ENCODE measurements around the gene STK10. TPM values are rescaled to one million over a fixed set of nuclear protein-coding genes. Genes with fewer than 3 reads are reported as not detected.

STK10 gene
- total and polyA plus RNA-seq, 9 of the 15 experiments (the other 6 are each of a cell fraction or from before 2014, with no cell fraction given), result 0.30 to 6.7 (median 2.4) TPM

- TF ChIP-seq SMARCB1 (IDR thresholded peaks at IDR 0.05; ENCODE audit: insufficient read length, low read depth), result no peak
- TF ChIP-seq MIER1 (IDR thresholded peaks at IDR 0.05; ENCODE audit: low read depth), result no peak
- no peak for TF ChIP-seq HNRNPH1 (optimal IDR thresholded peaks at IDR 0.05; ENCODE audit: low read depth, low read length)
- TF ChIP-seq ZNF668 (CRISPR knock-in tag; IDR thresholded peaks at IDR 0.05), result no peak
- TF ChIP-seq SETDB1 (IDR thresholded peaks at IDR 0.05; ENCODE audit: low read length), result no peak
- TF ChIP-seq POLR3G (IDR thresholded peaks at IDR 0.05; ENCODE audit: extremely low read depth, insufficient read length, insufficient replicate concordance), result no peak
- no peak for TF ChIP-seq CTBP1 (IDR thresholded peaks at IDR 0.05; ENCODE audit: borderline replicate concordance)
- TF ChIP-seq NFATC3 (IDR thresholded peaks at IDR 0.05), result no peak
- TF ChIP-seq ARID1B (IDR thresholded peaks at IDR 0.05), result no peak
- TF ChIP-seq MEIS2 (IDR thresholded peaks at IDR 0.05; ENCODE audit: partially characterized antibody), result peak; percentile 92
- no peak for TF ChIP-seq CC2D1A (IDR thresholded peaks at IDR 0.05)
- TF ChIP-seq E2F5 (CRISPR knock-in tag; IDR thresholded peaks at IDR 0.05), result no peak
- no peak for TF ChIP-seq HES1 (IDR thresholded peaks at IDR 0.05; ENCODE audit: low read depth)
- TF ChIP-seq POLR2G (IDR thresholded peaks at IDR 0.05; ENCODE audit: low read depth, low read length), result no peak
- TF ChIP-seq POLR2B (IDR thresholded peaks at IDR 0.05; ENCODE audit: low read depth, partially characterized antibody), result no peak
- no peak for TF ChIP-seq RAD21 (CRISPR knock-in tag; conservative IDR thresholded peaks at IDR 0.05 in 1 of 2, IDR thresholded peaks at IDR 0.05 in 1 of 2)
- TF ChIP-seq MCM5 (IDR thresholded peaks at IDR 0.05; ENCODE audit: low read depth), result no peak
- no peak for TF ChIP-seq SRSF7 (optimal IDR thresholded peaks at IDR 0.05; ENCODE audit: low read depth, low read length)
- TF ChIP-seq HOMEZ (CRISPR knock-in tag; IDR thresholded peaks at IDR 0.05), result no peak
- TF ChIP-seq PHF8 (IDR thresholded peaks at IDR 0.05; ENCODE audit: borderline replicate concordance, low read length), result no peak
- TF ChIP-seq MNT (conservative IDR thresholded peaks at IDR 0.05), result peak; percentile 78 to 87
- no peak for TF ChIP-seq DNMT1 (IDR thresholded peaks at IDR 0.05)
- no peak for TF ChIP-seq TAF9B (IDR thresholded peaks at IDR 0.05; ENCODE audit: partially characterized antibody)
- TF ChIP-seq HEY1 (CRISPR knock-in tag; IDR thresholded peaks at IDR 0.05; ENCODE audit: borderline replicate concordance), result no peak
- TF ChIP-seq PTRF (tag; IDR thresholded peaks at IDR 0.05), result no peak
- no peak for TF ChIP-seq ZNF212 (CRISPR knock-in tag; IDR thresholded peaks at IDR 0.05)
- TF ChIP-seq ATF1 (CRISPR knock-in tag; IDR thresholded peaks at IDR 0.05), result no peak
- peak; percentile 39; the same call in 1 of the 2 replicates for TF ChIP-seq ATF1 (tag; IDR thresholded peaks at IDR 0.05)
- TF ChIP-seq HDAC2 (IDR thresholded peaks at IDR 0.05), result peak; percentile 36; the same call in 1 of the 2 replicates
These were observed 183.2 kb downstream of the STK10 start (continued) for GRCh38 chr5:172004824-172005237.
